ENCODE results near the gene STX3.

Gene STX3

GRCh38 chr11:59854871-59855270, 99.7 kb downstream of the STX3 start:
- TF ChIP-seq CTCF (IDR thresholded peaks at IDR 0.05; ENCODE audit: control insufficient read depth, extremely low read depth, insufficient read depth), result no peak
- no peak overlapping the region for H3K4me3 ChIP-seq (ENCODE audit: low read depth, low read length)
- DNase-seq (ENCODE audit: low read depth), result no peak
